GDM1 (cell line): ENCODE results near the gene TMEM252.

Experiments
- DNase-seq: peaks from one replicate; lab custom pipeline; 2025; lab: John Stamatoyannopoulos, UW

Gene TMEM252

GRCh38 chr9:68497629-68498028, 43.1 kb downstream of the TMEM252 start:
- no peak for DNase-seq

GRCh38 chr9:68496356-68496755, 44.3 kb downstream of the TMEM252 start:
- DNase-seq, result no peak

- DNase-seq, result no peak
Observed at GRCh38 chr9:68495247-68495646, 45.4 kb downstream of the TMEM252 start.

GRCh38 chr9:68493958-68494577, 46.6 kb downstream of the TMEM252 start:
- no peak for DNase-seq

- DNase-seq, result no peak
Observed at GRCh38 chr9:68493541-68493940, 47.1 kb downstream of the TMEM252 start.

GRCh38 chr9:68492806-68493205, 47.9 kb downstream of the TMEM252 start:
- no peak for DNase-seq

- no peak for DNase-seq
Observed at GRCh38 chr9:68489646-68490045, 51.0 kb downstream of the TMEM252 start.

GRCh38 chr9:68488126-68488525, 52.6 kb downstream of the TMEM252 start:
- DNase-seq, result no peak
